Hepatocyte (in vitro differentiated cells): ENCODE measurements around the gene MSANTD2. TPM values are rescaled to one million over a fixed set of nuclear protein-coding genes. Genes with fewer than 3 reads are reported as not detected.

Experiments
- DNase-seq: peaks from one replicate; pipeline ENCODE4 v3.0.0-alpha.2; 2016; ENCODE audit warnings: low spot score
- H2AFZ ChIP-seq: fragments of 200-600 bp; sonication (generic); 2 replicates; pipeline ENCODE4 v1.6.0; 2016; ENCODE audit warnings: antibody characterized with exemption, mild to moderate bottlenecking
- H3K27ac ChIP-seq: fragments of 200-600 bp; sonication (generic); 2 replicates; pipeline ENCODE4 v1.5.1; 2016; ENCODE audit warnings: mild to moderate bottlenecking
- H3K27me3 ChIP-seq: fragments of 200-600 bp; sonication (generic); 2 replicates; pipeline ENCODE4 v1.6.1; 2016
- H3K36me3 ChIP-seq: fragments of 200-600 bp; sonication (generic); replicated peaks from 2 replicates; pipeline ENCODE4 v1.5.1; 2016; ENCODE audit warnings: low read depth; ENCODE audit not compliant: insufficient read depth
- H3K4me1 ChIP-seq: fragments of 200-600 bp; sonication (generic); 2 replicates; pipeline ENCODE4 v1.5.1; 2016; ENCODE audit warnings: mild to moderate bottlenecking, moderate library complexity; ENCODE audit not compliant: insufficient read depth
- H3K4me2 ChIP-seq: fragments of 200-600 bp; sonication (generic); 2 replicates; pipeline ENCODE4 v1.6.0; 2016
- H3K4me3 ChIP-seq: fragments of 200-600 bp; sonication (generic); 2 replicates; pipeline ENCODE4 v1.5.1; 2016; ENCODE audit warnings: mild to moderate bottlenecking
- H3K79me2 ChIP-seq: fragments of 200-600 bp; sonication (generic); 2 replicates; pipeline ENCODE4 v1.6.0; 2017; ENCODE audit warnings: mild to moderate bottlenecking
- H3K9me2 ChIP-seq: fragments of 200-600 bp; sonication (generic); replicated peaks from 2 replicates; pipeline ENCODE4 v1.6.0; 2017; ENCODE audit warnings: mild to moderate bottlenecking; ENCODE audit not compliant: insufficient read depth
- H3K9me3 ChIP-seq: fragments of 200-600 bp; sonication (generic); 2 replicates; pipeline ENCODE4 v1.5.1; 2016; ENCODE audit warnings: low read depth, mild to moderate bottlenecking
- H4K20me1 ChIP-seq: fragments of 200-600 bp; sonication (generic); 2 replicates; pipeline ENCODE4 v1.6.0; 2016; ENCODE audit warnings: mild to moderate bottlenecking; ENCODE audit not compliant: insufficient read depth, poor library complexity, severe bottlenecking
- EZH2 ChIP-seq: fragments of 200-600 bp; sonication (generic); IDR thresholded peaks from 2 replicates; pipeline ENCODE4 v1.6.1; 2016; ENCODE audit warnings: antibody characterized with exemption, mild to moderate bottlenecking, borderline replicate concordance
- EZH2phosphoT487 ChIP-seq: fragments of 200-600 bp; sonication (generic); IDR thresholded peaks from one replicate; pipeline ENCODE4 v1.6.1; 2018; ENCODE audit warnings: antibody characterized with exemption, mild to moderate bottlenecking, low read depth, moderate library complexity; ENCODE audit not compliant: unreplicated experiment, severe bottlenecking
- WGBS: methylation state at CpG from one replicate; pipeline ENCODE4 v1.1.6; 2016; ENCODE audit warnings: low lambda C conversion rate; ENCODE audit errors: missing lambda C conversion rate; 5-methylcytosine and 5-hydroxymethylcytosine counted together
- polyA plus RNA-seq: library from polyadenylated mRNA; unstranded; fragments of >200 nt; fragmentation: Nextera tagmentation; extraction: Ambion mirVana; gene quantifications from 2 replicates; pipeline ENCODE4 v1.2.1, GENCODE V29; 2016
- total RNA-seq: library from RNA; depleted of rRNA; stranded (reverse); fragments of >200 nt; gene quantifications from 2 replicates; pipeline ENCODE4 v1.2.3, GENCODE V29; 2014
- TF ChIP-seq, protein P1 (sequence below): fragments of 200-600 bp; sonication (generic); IDR thresholded peaks from 2 replicates; pipeline ENCODE4 v1.5.1; 2016; ENCODE audit warnings: antibody characterized with exemption, mild to moderate bottlenecking; ENCODE audit not compliant: poor library complexity

MSANTD2 gene
- total and polyA plus RNA-seq, 2 experiments from 2014 or later, result 11.2 to 18.3 TPM

DNA sequence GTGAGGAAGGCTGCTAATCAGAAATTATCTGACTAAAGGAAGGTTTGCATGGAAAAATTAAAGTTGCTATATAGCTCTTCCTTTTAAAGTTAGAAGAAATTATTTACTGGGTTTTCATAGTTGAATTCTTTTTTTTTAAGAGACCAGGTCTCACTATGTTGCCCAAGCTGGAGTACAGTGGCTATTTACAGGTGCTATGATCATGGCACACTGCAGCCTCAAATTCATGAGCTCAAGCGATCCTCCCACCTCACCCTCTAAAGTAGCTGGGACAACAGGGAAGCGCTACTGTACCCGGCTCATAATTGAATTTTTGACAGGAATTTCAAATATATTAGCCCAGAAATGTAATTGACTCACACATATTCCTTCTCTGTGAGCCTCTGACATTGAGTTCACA, 3.9 kb downstream of the MSANTD2 start:
- no peaks in the 10 kb centered on the region for H3K9me2 ChIP-seq
- no peak overlapping the region for H3K27ac ChIP-seq
- H3K4me1 ChIP-seq, result peaks cover 18% of the 10 kb centered on the region
- no peak overlapping the region for H2AFZ ChIP-seq
- WGBS, result 94% methylated on average over 3 of the region's 3 CpGs
- no peak overlapping the region for H3K4me2 ChIP-seq
- no peak for DNase-seq
- TF ChIP-seq EZH2phosphoT487 (no peak), EZH2 (no peak)
- TF ChIP-seq, protein P1, sequence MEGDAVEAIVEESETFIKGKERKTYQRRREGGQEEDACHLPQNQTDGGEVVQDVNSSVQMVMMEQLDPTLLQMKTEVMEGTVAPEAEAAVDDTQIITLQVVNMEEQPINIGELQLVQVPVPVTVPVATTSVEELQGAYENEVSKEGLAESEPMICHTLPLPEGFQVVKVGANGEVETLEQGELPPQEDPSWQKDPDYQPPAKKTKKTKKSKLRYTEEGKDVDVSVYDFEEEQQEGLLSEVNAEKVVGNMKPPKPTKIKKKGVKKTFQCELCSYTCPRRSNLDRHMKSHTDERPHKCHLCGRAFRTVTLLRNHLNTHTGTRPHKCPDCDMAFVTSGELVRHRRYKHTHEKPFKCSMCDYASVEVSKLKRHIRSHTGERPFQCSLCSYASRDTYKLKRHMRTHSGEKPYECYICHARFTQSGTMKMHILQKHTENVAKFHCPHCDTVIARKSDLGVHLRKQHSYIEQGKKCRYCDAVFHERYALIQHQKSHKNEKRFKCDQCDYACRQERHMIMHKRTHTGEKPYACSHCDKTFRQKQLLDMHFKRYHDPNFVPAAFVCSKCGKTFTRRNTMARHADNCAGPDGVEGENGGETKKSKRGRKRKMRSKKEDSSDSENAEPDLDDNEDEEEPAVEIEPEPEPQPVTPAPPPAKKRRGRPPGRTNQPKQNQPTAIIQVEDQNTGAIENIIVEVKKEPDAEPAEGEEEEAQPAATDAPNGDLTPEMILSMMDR, result no peak
- no peaks in the 10 kb centered on the region for H3K27me3 ChIP-seq
- no peak overlapping the region for H3K4me3 ChIP-seq
- no peaks in the 10 kb centered on the region for H3K36me3 ChIP-seq
- no peaks in the 10 kb centered on the region for H3K9me3 ChIP-seq
- peaks cover 82% of the 10 kb centered on the region for H3K79me2 ChIP-seq
- peaks cover 69% of the 10 kb centered on the region for H4K20me1 ChIP-seq

DNA sequence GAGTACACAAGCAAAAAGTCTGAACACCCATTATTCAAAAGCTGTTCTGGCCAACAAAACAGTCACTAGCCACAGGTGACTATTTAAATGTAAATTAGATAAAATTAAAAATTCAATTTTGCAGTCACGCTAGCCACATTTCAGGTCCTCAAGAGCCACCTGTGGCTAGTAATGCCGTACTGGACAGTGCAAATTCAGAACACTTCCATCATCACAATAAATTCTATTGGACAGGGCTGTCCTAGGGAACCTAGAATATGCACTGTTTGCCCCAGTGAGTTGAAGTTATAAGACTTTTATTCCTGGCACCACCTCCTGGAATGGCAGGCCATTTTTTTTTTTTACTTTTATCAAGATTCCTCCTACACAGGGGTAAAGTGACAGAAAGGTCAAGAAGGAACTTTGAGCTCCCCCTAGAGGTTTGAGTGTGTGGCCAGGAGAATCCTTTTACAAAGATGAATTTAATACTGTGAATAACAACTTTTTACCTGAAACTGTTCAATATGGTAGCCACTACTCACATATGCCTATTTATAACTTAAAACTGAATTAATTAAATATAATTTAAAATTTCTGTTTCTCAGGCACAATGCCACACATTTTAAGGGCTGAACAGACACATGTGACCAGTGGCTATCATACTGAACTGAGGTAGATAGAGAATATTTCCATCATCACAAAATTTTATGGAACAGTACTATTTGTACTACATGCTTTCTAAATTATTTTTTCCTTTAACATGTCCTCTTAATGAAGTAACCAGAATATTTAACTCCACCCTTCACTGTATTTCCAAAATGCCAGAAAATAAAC, 6.5 kb downstream of the MSANTD2 start:
- peak; percentile 71 for DNase-seq
- H3K36me3 ChIP-seq, result no peaks in the 10 kb centered on the region
- H3K27ac ChIP-seq, result no peak overlapping the region
- H3K9me2 ChIP-seq, result no peaks in the 10 kb centered on the region
- no peak overlapping the region for H3K4me2 ChIP-seq
- no peak overlapping the region for H2AFZ ChIP-seq
- H3K4me3 ChIP-seq, result no peak overlapping the region
- no peaks in the 10 kb centered on the region for H3K27me3 ChIP-seq
- peaks cover 13% of the 10 kb centered on the region for H3K4me1 ChIP-seq
- TF ChIP-seq, protein P1, result peak; percentile 61
- no peak for TF ChIP-seq EZH2
- H3K9me3 ChIP-seq, result no peaks in the 10 kb centered on the region
- WGBS, result 94% methylated on average over 2 of the region's 2 CpGs
- H4K20me1 ChIP-seq, result peaks cover 94% of the 10 kb centered on the region
- H3K79me2 ChIP-seq, result peaks cover 100% of the 10 kb centered on the region

DNA sequence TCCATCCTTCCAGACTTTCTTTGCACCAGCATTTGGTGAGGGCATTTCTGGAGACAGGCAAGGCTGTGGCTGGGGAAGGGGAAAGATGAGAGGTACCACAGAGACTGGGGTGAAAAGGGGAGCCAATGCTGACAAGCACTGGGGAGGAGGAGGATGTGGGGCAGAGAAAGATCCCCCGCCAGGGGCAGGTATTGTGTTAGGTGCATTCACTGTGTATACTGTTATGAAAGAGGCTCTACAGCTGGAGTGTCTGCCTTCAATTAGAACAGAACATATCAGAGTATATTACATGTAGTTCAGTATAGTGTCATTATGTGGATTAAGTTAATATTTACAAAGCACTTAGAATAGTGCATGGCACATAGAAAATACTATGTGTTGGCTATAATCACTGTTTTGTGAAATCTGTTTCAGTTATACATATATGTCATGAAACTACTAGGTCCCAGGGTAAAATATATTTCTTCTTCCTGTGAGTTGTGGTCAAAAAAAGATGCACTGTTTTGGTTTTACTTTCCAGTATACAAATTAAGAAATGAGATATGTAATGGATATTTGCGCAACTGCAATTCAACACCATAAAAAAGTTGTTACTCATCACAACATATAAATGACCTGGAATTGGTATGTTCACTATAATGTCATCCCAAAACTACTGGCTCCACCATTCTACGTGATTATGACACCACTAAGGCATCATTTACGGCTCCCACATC, 8.4 kb downstream of the MSANTD2 start:
- Histone ChIP-seq H3K79me2 (peaks cover 100% of the 10 kb centered on the region), H3K27me3 (no peaks in the 10 kb centered on the region), H3K9me2 (no peaks in the 10 kb centered on the region), H3K4me3 (no peak overlapping the region), H3K4me1 (no peaks in the 10 kb centered on the region), H3K4me2 (no peak overlapping the region), H3K27ac (no peak overlapping the region), H3K36me3 (no peaks in the 10 kb centered on the region), H3K9me3 (no peaks in the 10 kb centered on the region), H4K20me1 (peaks cover 94% of the 10 kb centered on the region), H2AFZ (no peak overlapping the region)
- TF ChIP-seq EZH2 (no peak), EZH2phosphoT487 (no peak)
- TF ChIP-seq, protein P1, result no peak
- DNase-seq, result no peak
- over 99% methylated on average over 4 of the region's 4 CpGs for WGBS
